Caki2 (cell line): ENCODE results near the gene MARCHF3. TPM values are rescaled to one million over a fixed set of nuclear protein-coding genes. Genes with fewer than 3 reads are reported as not detected.
"Not testable (repeated sequence)": the region's sequence is repeated elsewhere in the genome, so short reads cannot be mapped to it uniquely, and the experiment has no call there.

Experiments used
- DNase-seq: peaks from one replicate; pipeline ENCODE4 v3.0.0-alpha.2; 2015; ENCODE audit warnings: low read depth
- in situ Hi-C: cut with HindIII; loops from 2 replicates; pipeline ENCODE4 v1.10.0; 2016; ENCODE audit warnings: low sequenced_read_pairs, low pct_unique_long_range_greater_than_20kb, mixed read lengths
- total RNA-seq: library from RNA; depleted of rRNA; stranded (reverse); fragments of >200 nt; shearing (Covaris generic); gene quantifications from 2 replicates; pipeline ENCODE4 v1.2.3, GENCODE V29; 2014; ENCODE audit warnings: low replicate concordance

The MARCHF3 gene
- total RNA-seq, 1 experiment from 2014 or later = 2.0 TPM

DNA sequence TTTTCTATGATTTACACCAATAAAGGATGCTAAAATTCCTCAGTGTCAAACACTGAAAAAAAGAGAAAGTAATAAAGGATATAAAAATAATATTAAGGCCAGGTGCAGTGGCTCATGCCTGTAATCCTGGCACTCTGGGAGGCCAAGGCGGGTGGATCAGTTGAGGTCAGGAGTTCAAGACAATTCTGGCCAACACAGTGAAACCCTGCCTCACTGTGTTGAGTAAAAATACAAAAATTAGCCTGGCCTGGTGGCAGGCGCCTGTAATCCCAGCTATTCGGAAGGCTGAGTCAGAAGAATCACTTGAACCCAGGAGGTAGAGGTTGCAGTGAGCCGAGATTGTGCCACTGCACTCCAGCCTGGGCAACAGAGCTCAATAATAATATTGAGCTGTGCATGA is 87.5 kb downstream of the MARCHF3 start:
- in situ Hi-C loops, DNase-seq: not testable (repeated sequence)

DNA sequence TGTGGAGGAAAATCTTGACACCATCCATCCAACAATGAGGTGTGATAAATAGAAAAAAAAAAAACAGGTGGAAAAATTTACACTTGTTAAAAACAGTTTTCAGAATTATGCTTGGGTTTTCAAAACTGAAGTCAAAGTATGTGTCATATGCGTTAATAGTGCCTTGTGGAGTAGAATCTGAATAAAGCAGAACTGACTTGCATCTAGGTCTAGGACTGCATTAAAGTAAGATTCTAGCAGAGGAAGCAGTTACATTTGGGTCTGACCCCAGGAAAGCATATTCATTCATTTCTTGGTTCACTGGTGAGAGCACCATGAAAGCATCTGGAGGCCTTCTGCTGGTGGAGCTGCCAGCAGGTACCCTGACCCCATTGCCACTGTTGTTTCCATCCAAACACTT is 89.0 kb downstream of the MARCHF3 start:
- DNase-seq = no peak
- in situ Hi-C loops = no loop called here

DNA sequence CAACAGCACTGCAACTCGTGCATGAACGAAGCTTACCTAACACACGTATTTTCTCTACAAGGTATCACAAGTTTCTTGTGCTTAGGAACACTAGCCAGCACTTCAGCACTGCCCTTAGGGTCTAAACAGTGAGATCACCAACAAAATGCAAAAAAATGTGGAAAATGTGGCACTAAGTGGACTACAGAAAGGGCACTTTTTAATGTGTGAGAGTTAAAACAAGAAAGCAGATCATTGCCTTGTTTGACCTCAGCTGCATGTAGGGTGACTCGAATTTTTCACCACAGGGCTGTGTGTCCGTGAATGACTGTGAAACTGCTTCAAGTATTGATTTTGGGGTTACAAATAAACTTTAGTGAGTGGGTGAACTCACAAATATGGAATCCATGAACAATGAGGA is 90.5 kb downstream of the MARCHF3 start:
- in situ Hi-C loops = no loop called here
- DNase-seq = no peak

DNA sequence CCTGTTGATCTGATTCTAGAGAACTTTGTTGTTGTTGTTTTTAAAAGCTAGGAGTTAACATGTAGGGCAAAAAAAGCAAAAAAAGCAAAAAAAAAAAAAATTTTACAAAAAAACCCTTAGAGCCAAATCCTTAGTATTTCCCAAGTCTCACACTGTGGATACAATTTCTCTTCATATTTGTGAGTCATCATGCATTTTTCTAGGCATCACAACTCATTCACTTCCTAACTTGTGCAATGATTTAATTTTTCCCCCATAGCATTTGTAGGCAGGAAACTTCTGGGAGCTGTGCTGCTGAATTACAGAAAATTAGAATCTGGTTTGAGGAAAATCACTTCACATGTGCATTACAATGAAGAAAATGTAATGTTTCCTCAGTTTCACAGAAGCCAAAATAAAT is 91.9 kb downstream of the MARCHF3 start:
- DNase-seq = no peak
- in situ Hi-C loops = no loop called here

DNA sequence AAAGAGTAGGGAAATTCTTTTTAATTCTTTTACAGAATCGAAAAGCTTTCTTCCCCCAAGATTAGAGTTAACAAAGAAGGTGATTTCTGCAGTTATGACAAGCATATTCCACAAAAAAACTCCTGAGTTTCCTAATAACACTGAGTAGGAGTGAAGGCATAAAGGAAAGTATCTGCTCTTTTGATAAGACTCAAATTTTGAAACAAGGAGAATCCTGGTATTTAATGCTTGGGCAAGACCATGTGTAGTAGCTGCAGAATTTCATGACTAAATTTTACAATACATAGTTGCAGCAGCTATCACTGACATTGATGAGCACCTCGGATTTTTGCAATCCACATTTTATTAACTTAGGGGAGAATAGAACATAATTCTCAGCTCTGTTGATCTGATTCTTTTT is 92.6 kb downstream of the MARCHF3 start:
- no peak for DNase-seq
- in situ Hi-C loops = no loop called here

DNA sequence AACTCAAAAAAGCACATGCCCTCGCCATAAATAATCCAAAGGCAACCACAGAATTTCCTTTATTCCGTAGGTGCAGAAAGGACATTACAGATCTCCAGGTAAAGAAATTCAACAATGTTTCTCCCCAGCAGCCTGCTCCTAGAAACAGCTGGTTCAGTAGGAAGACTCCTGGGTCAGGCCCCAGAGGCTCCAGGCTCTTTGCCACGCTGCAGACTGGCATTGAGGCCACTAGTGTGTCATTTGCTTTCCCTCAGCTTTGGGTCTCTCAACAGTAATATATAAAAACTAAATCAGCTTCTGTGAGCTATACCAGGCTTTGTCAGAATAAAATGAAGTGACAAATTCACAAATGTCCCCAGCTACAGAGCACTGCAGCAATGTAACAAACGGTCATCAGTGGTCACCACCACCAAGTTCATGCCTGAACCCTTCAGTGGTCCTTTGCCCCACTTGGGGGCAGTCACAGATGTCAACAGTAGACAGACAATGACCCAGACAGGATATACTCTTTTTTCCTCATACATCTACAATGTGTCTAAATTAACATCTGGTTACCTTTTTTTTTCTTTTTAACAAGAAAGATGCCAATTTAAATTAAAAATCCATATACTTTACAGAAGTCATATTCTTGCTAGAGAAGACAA is 93.5 kb downstream of the MARCHF3 start:
- DNase-seq = no peak
- in situ Hi-C loops = no loop called here

DNA sequence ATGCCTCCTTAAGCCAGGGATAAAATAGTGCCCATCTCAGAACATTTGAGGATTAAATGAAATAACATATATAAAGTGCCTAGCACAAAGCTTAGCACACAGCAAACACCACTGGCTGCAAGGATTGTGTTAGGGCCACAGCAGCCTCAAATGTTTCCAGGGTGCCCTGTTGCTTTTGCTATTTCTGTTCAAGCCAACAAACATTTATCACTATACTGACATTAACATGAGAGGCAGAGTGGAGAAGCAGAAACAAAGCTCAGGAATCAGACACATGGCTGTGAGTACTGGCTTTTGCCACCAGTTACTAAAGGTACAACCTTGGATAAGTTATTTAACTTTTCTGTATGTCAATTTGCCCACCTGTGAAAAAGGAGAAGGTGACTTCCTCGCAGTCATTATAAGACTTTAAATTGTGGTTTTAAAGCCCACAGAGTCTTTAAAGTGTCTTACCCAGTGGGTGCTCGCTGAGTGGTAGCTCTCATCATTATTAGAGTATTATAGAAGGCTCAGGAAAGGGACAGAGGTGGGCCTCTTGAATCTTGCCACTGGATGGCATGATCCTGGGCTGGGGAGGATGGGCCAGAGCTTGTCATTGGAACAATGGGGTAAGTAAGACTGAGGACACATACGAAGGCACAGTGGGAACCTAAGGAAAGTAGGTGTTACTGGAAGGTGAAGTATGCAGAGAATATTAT is 98.2 kb downstream of the MARCHF3 start:
- no peak for DNase-seq
- in situ Hi-C loops = no loop called here

DNA sequence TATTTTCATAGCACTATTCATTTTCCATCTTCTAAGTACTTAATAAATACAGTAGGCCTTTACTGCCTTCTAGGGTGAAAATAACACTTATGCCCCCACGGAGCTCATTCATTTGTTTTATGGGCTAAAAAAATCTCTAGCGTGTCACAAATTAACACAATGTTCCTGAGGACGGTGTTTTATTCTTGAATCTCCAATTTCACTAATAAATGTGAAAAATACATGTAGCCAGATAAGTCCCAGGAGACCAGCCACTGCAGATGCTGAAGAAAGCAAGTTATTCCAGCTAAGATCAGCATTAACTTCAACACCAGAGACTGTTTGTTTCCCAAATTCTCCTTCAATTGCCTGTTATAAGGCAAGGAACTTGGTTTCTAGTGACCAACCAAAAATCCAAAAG is 102.3 kb downstream of the MARCHF3 start:
- no peak for DNase-seq
- in situ Hi-C loops = no loop called here

DNA sequence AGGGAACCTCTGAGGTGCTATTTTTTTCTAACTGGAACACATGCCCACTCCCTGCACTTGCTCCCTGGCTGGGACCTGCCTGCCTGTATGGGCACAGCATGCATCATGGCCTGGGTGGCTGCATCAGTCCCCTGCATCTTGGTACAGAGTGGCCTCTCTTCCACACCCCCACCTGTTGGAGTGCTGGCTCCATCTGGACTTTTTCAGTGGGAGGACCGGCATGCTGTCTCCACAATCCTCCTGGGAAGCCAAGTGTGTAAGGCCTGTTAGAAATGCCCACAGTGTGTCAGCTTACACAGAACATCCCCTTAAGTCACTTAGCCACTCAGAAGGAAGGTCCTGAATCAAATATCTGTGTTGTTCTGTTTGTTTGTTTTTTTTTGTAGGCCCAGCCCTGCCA is 102.9 kb downstream of the MARCHF3 start:
- DNase-seq = no peak
- in situ Hi-C loops = no loop called here

DNA sequence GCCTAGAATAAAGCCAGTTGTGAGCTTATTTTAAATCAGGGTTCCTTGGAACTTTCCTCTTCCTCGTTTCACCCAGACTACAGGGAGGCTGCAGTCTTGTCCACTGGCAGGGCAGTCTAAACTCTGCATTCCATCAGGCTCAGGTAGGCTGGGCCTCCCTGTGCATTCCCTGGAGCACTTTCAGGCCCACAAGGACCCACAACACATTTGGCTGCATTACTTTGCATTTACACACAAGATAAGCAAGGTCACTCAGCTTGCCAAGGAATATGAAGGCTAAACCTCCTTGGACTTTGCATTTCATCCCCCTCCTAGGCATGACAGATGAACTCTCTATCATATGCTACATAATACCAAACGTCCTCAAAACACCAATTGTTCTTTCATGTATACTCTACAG is 104.2 kb downstream of the MARCHF3 start:
- no peak for DNase-seq
- in situ Hi-C loops = no loop called here

DNA sequence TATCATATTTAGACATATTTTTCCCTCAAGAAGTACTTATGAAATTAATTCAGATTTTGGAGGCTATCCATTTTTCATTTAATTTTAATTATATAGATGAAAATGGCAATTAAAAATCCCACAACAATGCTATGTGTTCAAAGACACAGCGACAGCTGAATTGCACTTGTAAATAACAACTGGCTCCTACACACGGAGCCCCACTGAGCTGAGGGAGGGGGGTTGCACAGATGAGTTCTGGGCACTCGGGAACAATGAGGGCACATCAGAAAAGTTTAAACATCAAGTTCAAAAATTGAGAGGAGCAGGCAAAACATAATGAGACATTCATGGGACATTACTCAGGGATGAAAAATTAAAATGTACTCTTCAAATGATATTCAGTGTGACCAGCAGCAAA is 104.9 kb downstream of the MARCHF3 start:
- in situ Hi-C loops = no loop called here

DNA sequence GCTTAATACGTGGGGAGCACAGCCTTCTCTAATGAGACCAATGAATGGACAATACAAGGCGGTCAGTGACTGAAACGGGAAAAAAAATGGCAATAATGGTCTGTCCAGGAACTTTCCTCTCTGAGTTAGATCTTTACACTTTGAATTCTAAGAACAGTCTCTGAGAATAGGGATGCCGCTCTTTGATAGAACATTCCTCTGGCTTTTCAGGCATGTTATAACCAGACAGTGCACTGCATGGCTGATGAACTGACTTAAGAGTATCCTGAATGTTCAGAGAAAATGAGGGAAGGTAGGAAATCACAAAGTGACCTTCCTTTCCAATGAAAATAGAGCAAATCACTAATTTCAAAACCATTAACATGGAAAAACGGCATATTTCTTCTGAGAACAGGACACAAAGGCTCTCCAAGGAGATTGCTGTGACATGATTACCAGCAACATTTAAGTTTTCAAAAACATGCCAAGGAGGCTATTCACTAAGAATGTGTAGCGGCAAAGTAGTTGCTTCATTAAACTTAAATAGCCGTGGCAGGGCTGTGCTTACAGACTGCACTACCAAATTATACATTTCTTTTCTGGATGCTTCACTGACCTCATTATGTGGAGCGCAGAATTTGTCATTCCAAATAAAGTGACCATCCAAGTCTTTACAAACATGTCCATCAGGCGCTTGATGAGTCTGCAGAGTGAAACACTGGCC is 105.9 kb downstream of the MARCHF3 start:
- no peak for DNase-seq
- in situ Hi-C loops = no loop called here

More for the DNA sequence above, 104.9 kb downstream of the MARCHF3 start:
- no peak for DNase-seq

DNA sequence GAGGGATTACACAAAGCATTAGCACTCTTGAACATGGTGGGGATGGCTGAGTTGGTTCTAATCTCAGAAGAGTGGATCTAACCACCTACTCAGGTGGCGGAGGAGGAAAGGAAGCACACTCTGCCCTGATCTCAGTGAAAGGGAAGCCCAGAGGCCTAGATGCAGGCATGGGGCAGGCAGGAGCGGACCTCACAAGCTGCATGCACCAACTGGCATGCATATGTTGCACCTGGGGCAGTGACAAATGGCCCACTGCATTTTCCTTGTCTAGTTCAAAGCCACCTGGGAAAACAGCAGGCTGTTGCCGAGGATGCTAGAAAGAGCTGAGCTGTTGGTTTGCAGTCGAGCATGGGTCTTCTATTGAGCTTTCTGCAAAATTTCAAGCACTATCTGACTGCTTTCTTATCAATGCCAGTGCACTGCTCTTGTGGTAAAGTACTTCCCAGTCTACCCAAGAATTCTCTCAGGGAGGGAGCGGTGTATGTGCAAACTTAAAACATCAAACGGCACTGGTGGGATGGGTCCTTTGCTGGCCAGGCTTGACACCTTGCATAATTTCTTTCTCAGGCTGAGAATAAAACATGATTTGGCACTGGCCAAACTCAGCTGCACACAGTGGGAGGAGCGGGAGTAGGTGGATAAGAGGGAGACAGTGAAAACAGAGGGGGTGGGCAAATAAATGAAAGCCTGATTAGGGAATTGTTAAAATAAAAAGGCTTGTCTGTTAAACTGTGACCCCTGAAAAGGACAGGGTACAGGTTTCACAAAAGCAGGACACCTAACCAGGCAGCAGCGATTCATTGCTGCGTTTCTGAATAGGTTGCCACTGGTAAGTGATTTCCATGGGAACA is 108.9 kb downstream of the MARCHF3 start:
- in situ Hi-C loops = no loop called here
- DNase-seq = no peak

DNA sequence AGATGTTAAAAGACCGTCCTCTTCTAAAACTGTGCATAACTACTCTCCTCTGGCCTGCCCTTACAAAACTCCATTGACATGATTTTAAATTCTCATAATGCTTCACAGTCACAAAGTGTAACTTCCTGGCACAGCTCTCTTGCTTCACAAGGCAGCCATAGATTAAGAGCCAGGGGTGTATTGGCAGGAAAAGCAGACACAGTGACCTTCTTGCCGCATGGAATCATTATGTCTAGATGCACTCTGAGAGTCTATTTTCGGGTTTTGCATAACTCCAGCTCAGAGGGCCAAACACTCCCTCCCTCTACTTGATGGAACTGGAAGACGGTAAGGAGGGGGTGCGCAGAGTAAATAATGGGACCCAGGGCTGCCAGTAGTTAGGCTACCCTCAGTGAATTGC is 110.1 kb downstream of the MARCHF3 start:
- in situ Hi-C loops = no loop called here
- no peak for DNase-seq

DNA sequence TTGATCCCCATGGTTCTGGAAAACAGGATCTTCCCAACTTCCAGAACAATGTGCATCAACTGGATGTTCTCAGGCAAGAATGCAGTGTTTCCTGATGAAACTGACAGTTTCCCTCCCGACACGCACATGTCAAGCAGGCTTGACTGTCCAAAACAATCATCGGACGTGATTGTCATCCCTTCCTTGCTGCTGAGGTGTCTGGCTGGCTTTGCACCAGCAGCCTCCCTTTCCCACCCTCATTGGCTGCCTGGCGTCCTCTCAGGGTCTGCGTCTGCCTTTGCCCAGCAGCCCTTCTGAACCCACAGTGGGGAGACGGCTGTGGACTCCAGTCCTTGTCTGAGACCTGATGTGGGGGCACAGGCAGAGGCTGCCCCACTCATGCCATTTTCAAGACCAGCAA is 110.8 kb downstream of the MARCHF3 start:
- in situ Hi-C loops = no loop called here
- DNase-seq = no peak

DNA sequence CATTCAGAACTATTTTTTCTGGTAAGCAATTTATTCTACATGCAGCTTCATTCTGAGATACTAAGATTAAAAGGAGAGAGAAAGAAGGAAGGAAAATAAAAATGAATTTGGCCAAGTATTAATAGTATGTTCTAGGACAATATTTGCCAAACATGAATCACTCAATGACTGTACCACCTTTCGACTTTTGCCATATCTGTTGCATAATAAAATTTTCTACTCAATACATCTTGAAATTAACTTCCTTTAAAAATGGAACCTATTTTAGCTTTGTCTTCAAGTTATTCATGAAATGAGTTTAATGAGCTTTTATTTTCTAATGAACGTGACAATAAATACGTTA is 111.8 kb downstream of the MARCHF3 start:
- in situ Hi-C loops = no loop called here
- no peak for DNase-seq

DNA sequence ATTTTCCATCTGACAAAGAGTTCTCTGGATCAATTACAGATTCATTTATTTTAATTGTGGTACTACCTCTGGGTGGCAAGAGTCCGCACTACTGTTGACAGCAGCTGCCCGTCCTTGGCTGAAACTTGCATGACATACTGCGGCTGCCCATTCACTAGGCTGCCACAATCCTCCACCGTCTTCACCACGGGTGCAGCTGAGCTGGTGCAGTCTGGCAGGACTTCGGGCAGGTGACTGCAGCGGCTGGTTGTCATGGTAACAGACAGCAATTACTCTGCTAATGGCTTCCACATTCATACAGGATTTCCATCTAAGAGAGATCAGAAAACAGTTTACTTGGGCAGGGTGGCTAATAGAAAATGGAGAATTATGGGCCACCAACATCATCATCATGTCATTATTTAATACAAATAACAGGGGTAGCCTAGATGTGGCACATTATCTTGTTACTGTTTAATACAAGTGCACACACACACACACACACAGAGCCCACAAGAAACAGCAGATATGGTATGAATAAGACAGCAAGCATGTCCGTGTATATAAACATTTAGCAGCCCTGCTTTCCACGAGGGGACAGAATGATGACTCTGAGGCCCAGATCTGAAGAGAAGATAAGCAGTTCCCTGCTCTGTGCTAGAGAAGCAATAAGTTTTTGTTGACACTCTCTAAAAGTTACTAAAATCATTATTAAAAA is 112.3 kb downstream of the MARCHF3 start:
- DNase-seq = no peak
- in situ Hi-C loops = no loop called here

DNA sequence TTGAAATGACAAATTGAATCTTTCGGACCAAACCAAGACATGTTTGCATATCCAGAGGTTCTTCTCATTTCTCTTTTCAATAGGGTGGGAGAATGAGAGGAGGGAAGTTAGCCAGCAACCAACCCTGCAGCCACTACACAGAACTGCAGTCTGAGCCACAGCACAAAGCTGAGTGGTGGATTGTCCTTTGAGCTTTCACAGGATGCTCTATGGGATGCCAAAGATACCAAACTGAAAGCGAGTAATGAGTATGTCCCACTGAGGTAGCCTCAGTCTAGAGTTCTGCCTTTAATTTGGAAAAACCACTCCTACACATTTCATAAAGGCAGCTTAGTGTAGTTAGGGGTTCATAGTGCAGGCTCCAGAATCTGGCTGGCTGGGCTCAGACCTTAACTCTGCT is 114.9 kb downstream of the MARCHF3 start:
- in situ Hi-C loops = no loop called here
- no peak for DNase-seq
